Esophagus squamous epithelium (tissue), 4 donors: ENCODE results near the gene RPS19BP1.

Experiments
- CTCF ChIP-seq, 6 experiments: fragments of 450-650 bp in 4 of 6; fragments of 200-600 bp in 2 of 6; sonication (generic) in 2 of 6; IDR thresholded peaks; one replicate each; pipeline ENCODE4 v1.5.1; 2016 to 2019; ENCODE audit warnings: antibody characterized with exemption in 6 of 6, mild to moderate bottlenecking in 4 of 6, moderate library complexity in 4 of 6
- POLR2A ChIP-seq, 4 donors: fragments of 450-650 bp; IDR thresholded peaks; one replicate each; pipeline ENCODE4 v1.6.1; 2017; ENCODE audit warnings: antibody characterized with exemption in 4 of 4, mild to moderate bottlenecking in 4 of 4, moderate library complexity in 3 of 4

GRCh38 chr22:39558950-39559349, 26.4 kb upstream of the RPS19BP1 start:
- TF ChIP-seq POLR2A (IDR thresholded peaks at IDR 0.05) (no peak), CTCF (IDR thresholded peaks at IDR 0.05) (no peak)
